ENCODE results near the gene ZNF488. TPM values are rescaled to one million over a fixed set of nuclear protein-coding genes. Genes with fewer than 3 reads are reported as not detected.
"Not testable (repeated sequence)": the region's sequence is repeated elsewhere in the genome, so short reads cannot be mapped to it uniquely, and the experiment has no call there.

ZNF488 gene
- total RNA-seq, 2 donors from 2014 or later, result 0.08 to 0.11 TPM

GRCh38 chr10:47403446-47404318, 19.6 kb upstream of the ZNF488 start:
- Mint-ChIP-seq H3K36me3 (ENCODE audit: low read depth) (no peaks in the 10 kb centered on the region), H3K27ac (no peak overlapping the region), H3K4me3 (no peak overlapping the region), H3K4me1 (no peaks in the 10 kb centered on the region), H3K9me3 (no peaks in the 10 kb centered on the region), H3K27me3 (peaks cover 6% of the 10 kb centered on the region)
- no peak for ATAC-seq (replicated peaks)

GRCh38 chr10:47402641-47403301, 18.7 kb upstream of the ZNF488 start:
- H3K27me3 Mint-ChIP-seq, result peaks cover 13% of the 10 kb centered on the region
- no peak overlapping the region for H3K27ac Mint-ChIP-seq
- no peaks in the 10 kb centered on the region for H3K36me3 Mint-ChIP-seq (ENCODE audit: low read depth)
- H3K4me3 Mint-ChIP-seq, result no peak overlapping the region
- H3K4me1 Mint-ChIP-seq, result no peaks in the 10 kb centered on the region
- H3K9me3 Mint-ChIP-seq, result no peaks in the 10 kb centered on the region
- ATAC-seq (replicated peaks), result no peak

- no peak overlapping the region for H3K27ac Mint-ChIP-seq
- no peaks in the 10 kb centered on the region for H3K36me3 Mint-ChIP-seq (ENCODE audit: low read depth)
- H3K4me1 Mint-ChIP-seq, result no peaks in the 10 kb centered on the region
- H3K4me3 Mint-ChIP-seq, result no peak overlapping the region
- peaks cover 13% of the 10 kb centered on the region for H3K27me3 Mint-ChIP-seq
- ATAC-seq (replicated peaks), result no peak
- no peaks in the 10 kb centered on the region for H3K9me3 Mint-ChIP-seq
Measured at GRCh38 chr10:47401874-47402640, 18.0 kb upstream of the ZNF488 start.

- Mint-ChIP-seq H3K4me1 (no peaks in the 10 kb centered on the region), H3K9me3 (no peaks in the 10 kb centered on the region), H3K27ac (no peak overlapping the region), H3K4me3 (no peak overlapping the region), H3K27me3 (peaks cover 21% of the 10 kb centered on the region), H3K36me3 (ENCODE audit: low read depth) (no peaks in the 10 kb centered on the region)
- no peak for ATAC-seq (replicated peaks)
Measured at GRCh38 chr10:47401210-47401609, 17.1 kb upstream of the ZNF488 start.

- ATAC-seq (replicated peaks), result no peak
- no peaks in the 10 kb centered on the region for H3K9me3 Mint-ChIP-seq
- no peaks in the 10 kb centered on the region for H3K36me3 Mint-ChIP-seq (ENCODE audit: low read depth)
- peaks cover 22% of the 10 kb centered on the region for H3K27me3 Mint-ChIP-seq
- H3K4me1 Mint-ChIP-seq, result no peaks in the 10 kb centered on the region
- H3K4me3 Mint-ChIP-seq, result no peak overlapping the region
- no peak overlapping the region for H3K27ac Mint-ChIP-seq
Measured at GRCh38 chr10:47400786-47401185, 16.7 kb upstream of the ZNF488 start.

- H3K4me1 Mint-ChIP-seq, result no peaks in the 10 kb centered on the region
- H3K4me3 Mint-ChIP-seq, result no peak overlapping the region
- H3K36me3 Mint-ChIP-seq (ENCODE audit: low read depth), result no peaks in the 10 kb centered on the region
- no peak for ATAC-seq (replicated peaks)
- H3K27me3 Mint-ChIP-seq, result peaks cover 26% of the 10 kb centered on the region
- H3K9me3 Mint-ChIP-seq, result no peaks in the 10 kb centered on the region
- no peak overlapping the region for H3K27ac Mint-ChIP-seq
Measured at GRCh38 chr10:47400251-47400650, 16.2 kb upstream of the ZNF488 start.

- no peak overlapping the region for H3K27ac Mint-ChIP-seq
- H3K9me3 Mint-ChIP-seq, result no peaks in the 10 kb centered on the region
- ATAC-seq (replicated peaks), result no peak
- H3K4me1 Mint-ChIP-seq, result no peaks in the 10 kb centered on the region
- H3K27me3 Mint-ChIP-seq, result peaks cover 35% of the 10 kb centered on the region
- H3K36me3 Mint-ChIP-seq (ENCODE audit: low read depth), result no peaks in the 10 kb centered on the region
- H3K4me3 Mint-ChIP-seq, result no peak overlapping the region
Measured at GRCh38 chr10:47397256-47397655, 13.2 kb upstream of the ZNF488 start.

GRCh38 chr10:47396311-47396717, 12.2 kb upstream of the ZNF488 start:
- Mint-ChIP-seq H3K9me3 (no peaks in the 10 kb centered on the region), H3K27ac (no peak overlapping the region), H3K36me3 (ENCODE audit: low read depth) (no peaks in the 10 kb centered on the region), H3K4me1 (no peaks in the 10 kb centered on the region), H3K27me3 (peaks cover 36% of the 10 kb centered on the region), H3K4me3 (no peak overlapping the region)
- ATAC-seq (replicated peaks), result peak; percentile 16

GRCh38 chr10:47389619-47390018, 5.5 kb upstream of the ZNF488 start:
- Mint-ChIP-seq H3K4me1 (peaks cover 5% of the 10 kb centered on the region), H3K4me3 (no peak overlapping the region), H3K9me3 (no peaks in the 10 kb centered on the region), H3K36me3 (ENCODE audit: low read depth) (no peaks in the 10 kb centered on the region), H3K27ac (no peak overlapping the region), H3K27me3 (peaks cover 32% of the 10 kb centered on the region)
- no peak for ATAC-seq (replicated peaks)

- Mint-ChIP-seq H3K36me3 (ENCODE audit: low read depth) (peaks cover 1% of the 10 kb centered on the region), H3K4me3 (no peak overlapping the region), H3K27ac (no peak overlapping the region), H3K4me1 (peaks cover 6% of the 10 kb centered on the region), H3K27me3 (peaks cover 28% of the 10 kb centered on the region), H3K9me3 (no peaks in the 10 kb centered on the region)
- ATAC-seq (replicated peaks), result no peak
Measured at GRCh38 chr10:47388879-47389278, 4.8 kb upstream of the ZNF488 start.

- H3K9me3 Mint-ChIP-seq; H3K27ac Mint-ChIP-seq; H3K36me3 Mint-ChIP-seq (ENCODE audit: low read depth); ATAC-seq (replicated peaks): not testable (repeated sequence)
- peak overlapping the region; percentile 87 for H3K4me3 Mint-ChIP-seq
- peaks cover 14% of the 10 kb centered on the region for H3K4me1 Mint-ChIP-seq
- H3K27me3 Mint-ChIP-seq, result peaks cover 41% of the 10 kb centered on the region
Measured at GRCh38 chr10:47386104-47386503, 2.0 kb upstream of the ZNF488 start.

GRCh38 chr10:47383261-47384147, 589 bp downstream of the ZNF488 start:
- H3K36me3 Mint-ChIP-seq (ENCODE audit: low read depth), result peaks cover 5% of the 10 kb centered on the region
- no peak for ATAC-seq (replicated peaks)
- H3K4me1 Mint-ChIP-seq, result peaks cover 14% of the 10 kb centered on the region
- peaks cover 56% of the 10 kb centered on the region for H3K27me3 Mint-ChIP-seq
- H3K27ac Mint-ChIP-seq, result no peak overlapping the region
- H3K9me3 Mint-ChIP-seq, result no peaks in the 10 kb centered on the region
- H3K4me3 Mint-ChIP-seq, result peak overlapping the region; percentile 90

GRCh38 chr10:47381427-47382379, 2.4 kb downstream of the ZNF488 start:
- peaks cover 62% of the 10 kb centered on the region for H3K27me3 Mint-ChIP-seq
- H3K4me1 Mint-ChIP-seq, result peaks cover 19% of the 10 kb centered on the region
- peaks cover 5% of the 10 kb centered on the region for H3K36me3 Mint-ChIP-seq (ENCODE audit: low read depth)
- no peak for ATAC-seq (replicated peaks)
- H3K27ac Mint-ChIP-seq, result no peak overlapping the region
- H3K9me3 Mint-ChIP-seq, result no peaks in the 10 kb centered on the region
- H3K4me3 Mint-ChIP-seq, result no peak overlapping the region
